Activated CD8-positive, alpha-beta memory T cell treated with anti-CD3 and anti-CD28 coated beads, Interleukin-2, amount 50 U/mL, for 24 hours (primary cell): ENCODE data around the gene AHSG.
A peak's percentile ranks its signal among the peaks of the same experiment; 100 is the strongest.
"Not testable (repeated sequence)": the region's sequence is repeated elsewhere in the genome, so short reads cannot be mapped to it uniquely, and the experiment has no call there.

ENCODE experiments used
- DNase-seq: peaks from one replicate; pipeline ENCODE4 v3.0.0-alpha.2; 2020; ENCODE audit errors: extremely low read depth

The AHSG gene

GRCh38 chr3:186617036-186617946 is 4.4 kb downstream of the AHSG start:
- DNase-seq = peak; percentile 75

GRCh38 chr3:186618318-186618938 is 5.6 kb downstream of the AHSG start:
- no peak for DNase-seq

GRCh38 chr3:186619787-186620212 is 6.9 kb downstream of the AHSG start:
- no peak for DNase-seq

- DNase-seq = no peak
These were observed 7.6 kb downstream of the AHSG start for GRCh38 chr3:186620213-186621092.

GRCh38 chr3:186621894-186622650 is 9.2 kb downstream of the AHSG start:
- no peak for DNase-seq

- no peak for DNase-seq
These were observed 9.9 kb downstream of the AHSG start for GRCh38 chr3:186622651-186623310.

- DNase-seq = no peak
These were observed 11.7 kb downstream of the AHSG start for GRCh38 chr3:186624598-186624997.

GRCh38 chr3:186625600-186626042 is 12.8 kb downstream of the AHSG start:
- DNase-seq = no peak

GRCh38 chr3:186626254-186626847 is 13.5 kb downstream of the AHSG start:
- DNase-seq = no peak

GRCh38 chr3:186627852-186628414 is 15.1 kb downstream of the AHSG start:
- DNase-seq = no peak

GRCh38 chr3:186628756-186629155 is 15.9 kb downstream of the AHSG start:
- no peak for DNase-seq

GRCh38 chr3:186630950-186631641 is 18.2 kb downstream of the AHSG start:
- no peak for DNase-seq

GRCh38 chr3:186633481-186633880 is 20.6 kb downstream of the AHSG start:
- DNase-seq = no peak

GRCh38 chr3:186634207-186634606 is 21.3 kb downstream of the AHSG start:
- not testable (repeated sequence) for DNase-seq

- no peak for DNase-seq
These were observed 22.7 kb downstream of the AHSG start for GRCh38 chr3:186635532-186635931.

- DNase-seq = no peak
These were observed 23.7 kb downstream of the AHSG start for GRCh38 chr3:186636536-186636935.

- no peak for DNase-seq
These were observed 24.8 kb downstream of the AHSG start for GRCh38 chr3:186637686-186638085.

GRCh38 chr3:186638259-186638658 is 25.4 kb downstream of the AHSG start:
- no peak for DNase-seq

GRCh38 chr3:186639778-186640472 is 27.1 kb downstream of the AHSG start, which contains the start of gene FETUB:
TSS of gene FETUB (plus strand) at chr3:186640399. CDS start at chr3:186640461, 62 bp downstream.
- DNase-seq = no peak
